NCI-H128 (cell line): ENCODE results near the gene WASHC2C.
"Not testable (repeated sequence)": the region's sequence is repeated elsewhere in the genome, so short reads cannot be mapped to it uniquely, and the experiment has no call there.

ENCODE experiments used
- DNase-seq: peaks from one replicate; lab custom pipeline; 2025; ENCODE audit not compliant: unreplicated experiment; lab: John Stamatoyannopoulos, UW

The WASHC2C gene

DNA sequence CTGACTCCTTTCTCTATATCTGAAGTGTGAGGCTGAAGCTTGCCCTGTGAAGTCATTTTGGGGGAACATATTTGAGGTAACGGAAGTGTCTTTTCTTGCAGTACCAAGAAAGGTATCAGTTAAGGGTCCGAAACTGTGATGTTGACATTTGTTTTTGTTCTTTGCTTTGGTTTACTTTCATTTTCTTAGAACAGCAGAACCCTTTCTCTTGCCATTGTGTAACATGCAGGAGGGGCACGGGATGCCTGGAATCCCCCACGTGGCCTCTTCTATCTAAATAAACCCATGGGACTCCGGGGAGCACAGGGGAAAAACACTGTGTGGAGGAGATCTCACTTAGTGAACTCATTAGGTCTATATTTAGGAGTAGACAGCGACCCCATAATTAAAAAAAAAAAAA lies 34.6 kb downstream of the WASHC2C start:
- not testable (repeated sequence) for DNase-seq

DNA sequence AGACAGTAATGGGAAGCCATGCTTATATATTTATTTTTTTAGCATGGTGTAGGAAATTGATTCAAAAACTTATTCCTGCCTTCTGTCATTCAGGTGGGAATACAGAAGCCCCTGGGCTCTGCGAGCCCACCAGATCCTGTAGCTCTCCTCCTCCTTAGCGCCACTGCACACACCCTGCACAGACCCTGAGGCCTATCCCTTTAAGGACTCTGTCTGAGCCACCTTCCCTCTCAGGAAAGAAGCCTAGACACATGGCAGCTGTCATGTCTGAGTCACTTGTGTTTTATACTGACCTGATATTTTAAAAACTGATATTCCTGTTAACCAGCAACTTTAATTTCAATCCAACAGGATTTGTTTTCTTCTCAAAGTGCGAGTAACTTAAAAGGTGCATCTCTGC lies 36.0 kb downstream of the WASHC2C start:
- not testable (repeated sequence) for DNase-seq

DNA sequence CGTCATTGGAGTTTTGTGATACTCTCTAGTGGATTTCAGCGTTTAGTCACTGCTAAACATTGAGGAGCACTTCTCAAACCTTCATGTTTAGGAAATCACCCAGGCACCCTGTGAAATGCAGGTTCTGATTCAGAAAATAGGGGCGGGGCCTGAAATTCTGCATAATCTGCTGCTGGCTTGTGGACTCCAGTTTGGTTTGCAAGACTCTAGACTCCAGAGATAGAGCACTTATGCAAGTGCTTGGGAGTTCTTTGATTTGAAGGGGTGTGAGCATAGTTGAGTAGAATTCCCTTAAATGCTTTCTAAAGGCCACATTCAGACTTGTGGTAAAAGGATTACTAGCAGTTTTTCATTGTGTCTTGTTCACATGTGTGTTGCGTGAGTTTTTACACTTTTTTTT lies 41.3 kb downstream of the WASHC2C start:
- DNase-seq, result not testable (repeated sequence)

DNA sequence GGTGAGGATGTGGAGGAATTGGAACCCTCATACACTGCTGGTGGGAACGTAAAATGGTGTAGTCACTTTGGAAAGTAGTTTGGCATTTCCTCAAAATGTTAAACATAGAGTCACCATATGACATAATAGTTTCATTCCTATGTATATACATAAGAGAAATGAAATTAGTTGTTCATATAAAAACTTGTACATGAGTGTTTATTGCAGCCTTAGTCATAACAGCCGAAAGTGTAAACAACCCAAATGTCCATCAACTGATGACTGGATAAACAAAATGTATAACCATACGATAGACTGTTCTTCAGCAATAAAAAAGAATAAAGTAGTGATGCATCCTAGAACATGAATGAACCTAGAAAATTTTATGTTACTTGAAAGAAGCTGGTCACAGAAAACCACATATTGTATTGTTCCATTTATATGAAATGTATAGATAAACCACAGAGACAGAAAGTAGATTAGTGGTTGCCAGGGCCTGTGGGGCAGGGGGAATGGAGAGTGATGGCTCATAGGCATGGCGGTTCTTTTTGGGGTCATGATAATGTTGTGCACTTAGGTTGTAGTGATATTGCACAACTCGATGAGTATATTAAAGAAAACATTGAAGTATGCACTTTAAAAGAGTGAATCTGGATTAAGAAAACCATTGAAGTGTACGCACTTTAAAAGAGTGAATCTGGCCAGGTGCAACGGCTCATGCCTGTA lies 44.8 kb downstream of the WASHC2C start:
- not testable (repeated sequence) for DNase-seq

DNA sequence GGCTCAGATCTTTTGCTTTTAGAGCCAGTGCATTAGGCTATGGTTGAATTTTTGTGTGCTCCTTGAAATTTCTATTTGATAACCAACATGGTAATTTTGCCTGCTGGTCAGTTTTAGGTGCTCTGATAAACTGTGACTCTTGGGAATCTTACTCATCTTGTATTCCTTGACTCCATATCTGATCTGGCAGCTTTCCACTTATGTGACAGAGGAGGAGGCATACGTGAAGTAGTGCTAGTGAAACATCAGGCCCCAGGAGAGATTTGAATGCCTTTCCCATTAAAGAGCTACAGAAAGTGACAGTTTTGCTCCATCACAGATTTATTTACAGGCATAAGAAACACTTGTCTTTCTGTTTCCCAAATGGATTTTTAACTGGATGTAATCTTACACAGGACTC lies 59.2 kb downstream of the WASHC2C start:
- DNase-seq, result not testable (repeated sequence)

DNA sequence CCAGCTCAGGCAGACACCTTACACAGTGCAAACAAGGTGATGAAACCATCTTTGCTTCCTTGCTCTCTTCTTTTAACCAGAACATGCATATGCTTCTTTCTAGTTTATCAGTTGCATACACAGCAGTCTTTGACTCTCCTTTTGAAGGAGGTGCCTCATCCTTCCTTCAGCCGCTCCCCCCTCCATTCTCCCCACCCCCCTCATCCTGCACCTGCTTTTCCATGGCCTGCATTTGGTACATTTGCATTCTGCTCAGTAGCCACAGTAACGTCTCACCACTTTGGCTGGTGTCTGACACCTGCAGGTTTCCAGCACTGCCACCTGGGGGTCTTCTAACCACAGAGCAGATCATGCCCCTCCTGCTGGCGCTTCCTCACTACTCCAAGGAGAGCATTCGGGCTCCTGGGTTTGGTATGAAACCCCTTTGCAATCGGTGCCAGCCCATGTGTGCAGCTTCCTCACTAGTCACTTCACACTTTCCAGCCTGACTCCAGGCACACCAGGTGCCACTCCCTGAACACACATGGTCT lies 60.2 kb downstream of the WASHC2C start:
- not testable (repeated sequence) for DNase-seq

DNA sequence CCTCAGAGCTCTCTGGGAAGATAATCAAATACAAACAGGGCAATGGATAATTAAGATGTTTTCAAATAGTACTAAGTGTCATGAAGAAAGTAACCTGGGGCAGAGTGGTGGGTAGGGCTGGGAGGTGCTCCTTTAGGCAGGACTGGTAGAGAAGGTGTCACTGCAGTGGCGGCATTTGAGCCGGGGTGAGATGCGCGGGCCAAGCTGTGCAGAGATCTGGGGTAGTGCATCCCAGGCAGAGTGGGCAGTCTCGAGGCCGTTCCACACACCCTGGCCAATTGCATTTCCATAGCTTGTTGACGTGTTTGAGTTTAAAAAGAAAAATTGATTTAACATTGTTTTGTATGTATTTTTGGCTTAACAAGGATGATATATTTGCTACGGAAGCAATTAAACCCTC lies 62.9 kb downstream of the WASHC2C start:
- DNase-seq, result not testable (repeated sequence)

DNA sequence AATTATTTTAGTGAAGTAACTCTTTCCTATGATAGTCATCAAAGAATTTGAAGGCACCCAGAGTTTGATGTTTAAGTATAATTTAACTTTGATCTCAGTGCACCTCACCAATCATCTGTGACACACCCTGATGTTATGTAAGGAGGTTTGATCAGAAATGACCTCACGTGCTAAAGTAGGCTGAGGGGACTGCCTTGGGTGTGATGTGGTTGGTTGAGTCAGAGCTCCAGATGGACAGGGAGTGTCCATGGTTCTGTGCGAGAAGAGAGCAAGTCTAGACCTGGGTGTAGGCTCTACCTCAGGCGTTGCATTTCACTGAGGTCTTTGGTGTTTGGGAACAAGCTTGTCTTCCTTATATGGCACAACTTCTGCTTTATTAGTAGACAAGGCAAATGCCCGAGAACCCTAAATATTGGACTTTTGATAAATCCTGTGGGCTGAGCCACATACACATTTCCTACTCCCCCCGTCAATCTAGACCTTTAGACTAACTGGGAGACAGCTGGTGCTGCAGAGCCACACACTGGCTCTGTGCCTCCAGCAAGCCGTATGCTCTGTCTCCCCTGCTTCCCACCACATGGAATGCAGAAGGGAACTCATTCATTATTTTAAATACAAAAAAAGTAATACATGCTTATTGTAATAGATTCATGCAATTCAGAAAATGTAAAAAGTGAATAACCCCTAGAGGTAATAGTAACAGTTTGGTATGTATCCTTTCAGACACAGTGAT lies 63.8 kb downstream of the WASHC2C start:
- DNase-seq, result not testable (repeated sequence)

DNA sequence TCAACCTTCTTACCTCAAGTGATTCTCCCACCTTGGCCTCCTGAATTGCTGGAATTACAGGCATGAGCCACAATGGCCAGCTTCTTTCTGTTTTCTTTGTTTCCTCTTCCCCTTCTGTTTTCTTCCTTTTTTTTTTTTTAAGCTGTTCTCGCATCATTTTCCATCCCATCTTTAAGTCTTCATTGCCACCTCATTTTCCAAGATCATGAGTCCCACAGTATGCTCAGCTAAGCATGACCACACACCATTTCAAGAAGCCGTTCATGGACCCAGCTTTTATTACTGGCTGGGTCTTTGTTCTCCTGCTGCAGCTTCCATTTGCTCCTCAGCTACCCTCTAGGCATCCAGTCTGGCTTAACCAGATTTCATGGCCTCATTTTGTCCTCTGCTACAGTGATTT lies 67.7 kb downstream of the WASHC2C start:
- DNase-seq, result not testable (repeated sequence)

DNA sequence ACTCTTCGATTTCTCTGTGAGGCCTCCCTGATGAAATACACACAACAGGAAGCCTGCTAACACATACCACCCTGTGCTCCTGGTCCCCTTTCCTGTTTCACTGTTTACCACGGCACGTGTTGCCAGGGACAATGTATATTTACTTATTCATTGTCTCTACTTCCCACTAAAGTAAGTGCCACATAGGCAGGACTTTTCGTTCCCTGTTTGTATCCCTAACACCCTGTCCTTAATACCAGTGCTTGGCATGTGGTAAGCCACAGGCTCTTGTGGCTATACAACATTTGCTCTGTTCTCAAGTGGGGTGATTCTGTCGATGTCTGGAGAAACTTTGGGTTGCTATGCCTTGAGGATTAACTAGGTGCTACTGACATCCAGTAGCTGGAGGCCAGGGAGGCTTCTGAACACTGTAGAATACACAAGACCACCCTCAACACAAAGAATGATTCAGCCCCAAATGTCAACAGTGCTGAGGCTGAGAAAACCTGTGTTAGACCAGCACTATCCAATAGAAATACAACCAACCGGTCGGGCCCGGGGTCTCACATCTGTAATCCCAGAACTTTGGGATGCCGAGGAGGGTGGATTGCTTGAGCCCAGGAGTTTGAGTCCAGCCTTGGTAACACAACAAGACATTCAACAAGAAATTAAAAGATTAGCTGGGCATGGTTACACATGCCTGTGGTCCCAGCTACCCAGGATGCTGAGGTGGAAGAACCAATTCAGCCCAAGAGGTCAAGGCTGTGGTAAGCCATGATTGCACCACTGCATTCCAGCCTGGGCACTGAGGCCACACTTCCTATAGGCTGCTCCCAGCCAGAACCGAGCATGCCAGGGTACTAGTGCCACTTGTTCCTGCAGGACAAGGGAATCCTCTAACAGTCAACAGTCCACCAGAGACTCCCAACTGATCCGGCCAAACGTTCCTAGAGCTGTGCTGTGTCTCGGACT lies 76.3 kb downstream of the WASHC2C start:
- DNase-seq, result not testable (repeated sequence)

DNA sequence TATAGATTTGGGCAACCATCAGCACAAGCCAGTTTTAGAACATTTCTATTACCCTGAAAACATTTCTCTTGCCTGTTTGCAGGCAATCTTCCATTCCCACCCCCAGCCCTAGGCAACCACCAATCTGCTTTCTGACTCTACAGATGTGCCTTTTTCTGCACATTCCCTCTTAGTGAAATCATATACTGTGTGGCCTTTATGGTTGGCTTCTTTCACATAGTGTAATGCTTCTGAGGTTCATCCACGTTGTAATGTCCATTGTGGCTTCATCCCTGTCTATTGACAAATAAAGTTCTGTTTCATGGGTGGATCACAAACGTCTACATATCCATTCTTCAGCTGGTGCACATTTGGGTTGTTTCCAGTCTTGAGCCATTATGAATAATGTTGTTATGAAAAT lies 77.9 kb downstream of the WASHC2C start:
- DNase-seq, result not testable (repeated sequence)

DNA sequence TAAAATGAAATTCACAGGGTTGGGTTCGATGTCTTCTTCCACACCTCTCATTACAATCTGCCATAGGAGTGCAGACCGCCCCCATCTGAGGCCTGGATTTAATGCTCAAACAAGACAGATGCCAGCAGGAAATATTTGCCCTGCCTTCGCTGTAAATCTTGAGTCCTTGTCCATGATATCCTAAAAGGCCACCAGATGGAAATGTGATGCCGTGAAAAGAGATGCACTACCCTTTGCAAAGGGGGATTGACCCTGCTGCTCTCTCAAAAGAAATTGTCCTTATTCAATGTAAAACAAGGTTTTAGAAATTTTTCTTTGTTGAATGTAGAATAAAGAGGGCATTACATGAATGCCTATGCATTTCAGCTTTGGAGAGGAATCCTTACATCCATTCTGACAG lies 82.8 kb downstream of the WASHC2C start:
- DNase-seq, result no peak

DNA sequence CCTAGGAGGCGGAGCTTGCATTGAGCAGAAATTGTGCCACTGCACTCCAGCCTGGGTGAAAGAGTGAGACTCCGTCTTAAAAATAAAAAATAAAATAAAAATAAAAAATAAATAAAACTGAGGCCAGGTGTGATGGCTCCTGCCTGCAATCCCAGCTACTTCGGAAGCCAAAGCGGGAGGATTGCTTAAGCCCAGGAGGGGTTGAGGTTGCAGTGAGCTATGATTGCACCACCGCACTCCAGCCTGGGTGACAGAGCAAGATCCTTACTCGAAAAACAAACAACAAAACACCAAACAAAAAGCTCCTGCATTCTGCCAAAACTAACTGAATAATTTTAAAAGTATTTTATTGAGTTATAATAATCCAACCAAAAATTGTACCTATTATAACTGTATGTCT lies 84.0 kb downstream of the WASHC2C start:
- DNase-seq, result no peak

DNA sequence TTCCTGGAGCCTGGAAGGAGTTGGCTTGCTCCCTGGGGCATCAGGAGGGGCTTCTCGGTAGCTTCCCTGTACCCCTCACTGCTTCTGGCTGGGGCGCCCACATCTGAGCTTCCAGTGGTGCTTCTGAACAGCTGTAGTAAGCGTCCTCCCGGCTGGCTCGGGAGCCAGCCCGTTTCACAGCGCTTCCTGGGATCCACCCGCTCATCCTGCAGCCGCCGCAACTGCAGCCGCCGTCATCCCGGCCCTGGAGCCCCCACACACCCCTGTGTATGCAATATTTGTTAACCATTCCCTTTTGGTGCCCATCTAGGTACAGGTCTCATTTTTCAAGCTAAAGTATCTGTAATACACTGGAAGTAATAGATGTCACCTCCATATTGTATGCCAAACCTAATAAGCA lies 85.9 kb downstream of the WASHC2C start:
- not testable (repeated sequence) for DNase-seq

DNA sequence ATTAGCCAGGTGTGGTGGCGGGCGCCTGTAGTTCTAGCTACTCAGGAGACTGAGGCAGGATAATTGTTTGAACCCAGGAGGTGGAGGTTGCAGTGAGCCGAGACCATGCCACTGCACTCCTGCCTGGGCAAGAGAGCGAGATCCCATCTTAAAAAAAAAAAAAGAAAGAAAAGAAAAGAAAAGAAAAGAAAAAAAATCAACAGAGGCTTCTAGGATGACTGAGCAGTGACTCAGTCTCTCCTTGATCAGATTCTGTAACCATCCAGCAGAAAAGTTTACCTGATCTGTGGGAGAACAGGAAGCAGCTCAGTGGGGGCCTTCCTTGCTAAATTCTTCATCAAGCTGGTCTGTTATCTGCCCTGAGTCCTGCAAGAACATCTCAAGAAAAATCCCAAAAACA lies 87.1 kb downstream of the WASHC2C start:
- DNase-seq, result not testable (repeated sequence)

DNA sequence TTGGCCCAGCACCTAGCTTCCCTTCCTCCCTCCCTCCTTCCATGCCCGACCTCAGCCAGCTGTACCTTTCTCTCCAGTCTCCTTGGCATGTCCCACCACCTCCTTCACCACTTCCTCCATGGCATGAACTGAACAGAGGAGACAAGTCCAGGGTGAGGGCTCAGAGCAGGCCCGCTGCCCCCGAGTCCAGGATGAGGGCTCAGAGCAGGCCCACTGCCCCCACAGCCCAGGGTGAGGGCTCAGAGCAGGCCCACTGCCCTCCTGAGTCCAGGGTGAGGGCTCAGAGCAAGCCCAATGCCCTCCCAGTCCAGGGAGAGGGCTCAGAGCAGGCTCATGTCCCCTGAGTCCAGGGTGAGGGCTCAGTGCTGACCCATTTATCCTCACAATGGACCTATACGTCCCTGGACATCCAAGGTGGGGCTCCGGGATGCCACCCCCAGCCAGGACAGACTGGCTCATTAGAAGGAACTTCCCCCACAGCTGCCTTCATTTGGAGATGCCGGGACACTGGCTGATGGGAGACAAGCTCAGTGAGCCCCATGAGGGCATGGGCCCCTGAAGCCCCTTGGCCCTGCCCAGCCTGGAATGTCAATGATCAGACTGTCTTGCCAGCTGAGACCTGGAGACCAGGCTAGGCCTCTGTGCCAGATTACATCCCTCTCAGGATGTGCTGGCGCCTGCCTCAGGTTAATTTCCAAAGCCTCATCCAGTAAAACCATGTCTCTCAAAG lies 90.2 kb downstream of the WASHC2C start:
- no peak for DNase-seq

DNA sequence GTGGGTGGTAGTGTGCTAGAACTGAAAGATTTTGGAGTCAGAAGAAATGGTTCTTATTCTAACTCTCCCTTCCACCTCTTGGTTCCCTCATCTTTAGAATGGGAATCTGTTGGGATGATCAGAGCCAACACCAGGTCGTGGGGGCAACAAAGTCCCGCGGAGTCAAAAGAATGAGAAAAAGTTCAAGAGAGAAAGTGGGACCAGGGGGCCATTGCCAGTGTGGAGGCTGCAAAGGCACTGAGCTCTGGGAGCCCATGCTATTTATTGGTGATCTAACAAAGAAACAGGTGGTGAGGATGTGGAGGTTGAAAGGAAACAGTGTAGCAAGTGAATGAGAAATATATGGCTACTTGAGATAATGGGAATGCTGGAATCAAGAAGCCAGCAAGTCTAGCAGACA lies 90.8 kb downstream of the WASHC2C start:
- no peak for DNase-seq

DNA sequence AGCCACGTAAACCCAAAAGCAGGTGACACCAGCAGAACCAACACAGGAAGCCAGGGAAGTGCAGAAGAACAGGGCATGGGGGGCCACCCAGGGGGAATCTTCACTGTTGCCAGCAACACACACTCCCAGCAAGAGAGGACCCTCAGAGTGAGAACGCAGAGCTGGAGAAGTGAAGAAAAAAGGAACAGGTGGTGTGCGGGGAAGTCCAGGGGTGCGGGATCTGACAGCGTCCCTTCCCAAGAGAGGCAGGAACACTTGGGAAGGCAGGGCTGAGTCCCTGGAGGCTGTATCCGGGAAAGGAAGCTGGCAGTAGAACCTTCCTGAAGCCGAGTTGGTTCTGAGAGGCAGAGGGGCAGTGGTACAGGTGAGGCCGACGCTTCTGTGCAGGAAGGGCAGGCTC lies 92.5 kb downstream of the WASHC2C start:
- DNase-seq, result no peak

DNA sequence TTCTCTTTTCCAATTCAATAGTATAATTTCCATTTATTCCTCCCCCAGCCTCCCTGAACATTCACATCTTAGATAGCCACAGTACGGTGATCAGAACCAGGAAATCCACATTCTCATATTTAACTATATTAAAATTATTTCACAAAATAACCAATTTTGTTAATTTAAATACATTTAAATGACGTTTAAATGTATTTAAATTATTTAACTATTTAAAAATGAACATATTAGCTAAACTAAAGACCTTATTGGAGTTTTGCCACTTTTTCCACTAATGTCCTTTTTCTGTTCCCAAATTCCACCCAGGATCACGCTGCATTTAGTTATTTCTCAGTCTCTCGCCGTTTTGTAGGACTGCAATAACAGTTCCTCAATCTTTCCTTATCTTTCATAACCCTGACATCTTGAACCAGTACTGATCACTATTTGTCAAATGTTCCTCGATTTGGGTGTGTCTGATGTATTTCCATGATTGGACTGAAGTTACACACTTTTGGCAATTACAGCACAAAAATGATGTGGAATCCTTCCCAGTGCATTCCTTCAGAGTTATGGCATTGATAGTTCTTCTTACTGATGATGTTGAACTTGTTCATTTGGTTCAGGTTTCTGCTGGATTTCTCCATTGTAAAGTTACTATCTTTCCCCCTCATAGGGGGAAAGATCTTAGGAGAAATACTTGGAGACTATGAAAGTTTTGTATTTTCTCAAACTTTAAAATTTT lies 93.2 kb downstream of the WASHC2C start:
- DNase-seq, result not testable (repeated sequence)

DNA sequence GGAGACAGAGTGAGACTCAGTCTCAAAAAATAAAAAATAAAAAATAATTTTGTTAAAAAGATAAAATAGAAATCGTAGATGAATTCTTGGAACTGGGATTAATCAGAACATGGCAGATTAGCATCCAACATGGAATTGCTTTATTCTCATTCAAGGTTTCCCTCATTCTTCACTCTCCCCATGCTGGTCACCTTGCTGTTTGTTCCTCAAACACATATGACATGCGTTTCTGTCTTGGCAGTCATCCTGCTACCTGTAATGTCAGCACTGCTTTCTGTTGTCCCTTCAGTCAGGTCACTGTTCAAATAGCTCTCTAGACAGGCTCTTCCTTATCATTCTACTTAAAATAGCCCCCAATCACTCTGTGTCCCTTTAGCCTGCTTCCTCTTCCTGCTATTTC lies 95.9 kb downstream of the WASHC2C start:
- not testable (repeated sequence) for DNase-seq
